ENCODE results near the gene RCL1.

GRCh38 chr9:4854265-4854590, 61.5 kb downstream of the RCL1 start:
- TF ChIP-seq ZNF274 (IDR thresholded peaks at IDR 0.05; ENCODE audit: low read depth, low read length) (no peak), YY1 (IDR thresholded peaks at IDR 0.05; ENCODE audit: insufficient read depth, insufficient read length) (no peak), SUZ12 (IDR thresholded peaks at IDR 0.05; ENCODE audit: extremely low read depth, insufficient read depth, insufficient read length) (no peak)

All from NT2/D1 (cell line).